IPS-11a (cell line): Measurements from ENCODE around the gene PHRF1.
"Not testable (repeated sequence)": the region's sequence is repeated elsewhere in the genome, so short reads cannot be mapped to it uniquely, and the experiment has no call there.

Experiments used
- H3K4me3 ChIP-seq: one replicate; pipeline ENCODE4 v1.5.1; 2013; ENCODE audit warnings: low read depth, low read length, control low read depth

Gene PHRF1

DNA sequence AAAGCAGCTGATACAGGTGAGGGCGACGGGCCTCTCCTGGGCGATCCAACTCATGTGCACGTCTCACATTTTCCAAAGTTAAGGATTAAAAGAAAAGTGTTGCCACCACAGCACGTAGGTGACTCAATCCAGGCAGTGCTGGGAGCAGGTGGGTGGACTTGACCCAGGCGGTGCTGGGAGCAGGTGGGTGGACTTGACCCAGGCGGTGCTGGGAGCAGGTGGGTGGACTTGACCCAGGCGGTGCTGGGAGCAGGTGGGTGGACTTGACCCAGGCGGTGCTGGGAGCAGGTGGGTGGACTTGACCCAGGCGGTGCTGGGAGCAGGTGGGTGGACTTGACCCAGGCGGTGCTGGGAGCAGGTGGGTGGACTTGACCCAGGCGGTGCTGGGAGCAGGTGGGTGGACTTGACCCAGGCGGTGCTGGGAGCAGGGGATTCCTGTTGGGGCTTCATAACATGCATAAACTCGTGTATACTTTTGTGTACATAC lies 71.4 kb downstream of the PHRF1 start:
- not testable (repeated sequence) for H3K4me3 ChIP-seq

DNA sequence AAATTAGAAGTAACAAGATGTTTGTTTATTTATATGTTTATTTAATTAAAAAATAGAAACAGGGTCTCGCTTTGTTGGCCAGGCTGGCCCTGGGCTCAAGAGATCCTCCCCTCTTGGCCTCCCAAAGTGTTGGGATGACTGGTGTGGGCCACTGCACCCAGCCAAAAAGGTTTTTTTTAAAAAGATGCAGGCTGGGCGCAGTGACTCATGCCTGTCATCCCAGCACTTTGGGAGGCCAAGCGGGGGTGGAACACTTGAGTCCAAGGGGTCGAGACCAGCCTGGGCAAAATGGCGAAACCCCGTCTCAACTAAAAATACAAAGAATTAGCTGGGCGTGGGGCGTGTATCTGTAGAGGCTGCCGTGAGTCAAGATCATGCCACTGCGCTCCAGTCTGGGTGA lies 74.2 kb downstream of the PHRF1 start:
- H3K4me3 ChIP-seq = no peak overlapping the region

DNA sequence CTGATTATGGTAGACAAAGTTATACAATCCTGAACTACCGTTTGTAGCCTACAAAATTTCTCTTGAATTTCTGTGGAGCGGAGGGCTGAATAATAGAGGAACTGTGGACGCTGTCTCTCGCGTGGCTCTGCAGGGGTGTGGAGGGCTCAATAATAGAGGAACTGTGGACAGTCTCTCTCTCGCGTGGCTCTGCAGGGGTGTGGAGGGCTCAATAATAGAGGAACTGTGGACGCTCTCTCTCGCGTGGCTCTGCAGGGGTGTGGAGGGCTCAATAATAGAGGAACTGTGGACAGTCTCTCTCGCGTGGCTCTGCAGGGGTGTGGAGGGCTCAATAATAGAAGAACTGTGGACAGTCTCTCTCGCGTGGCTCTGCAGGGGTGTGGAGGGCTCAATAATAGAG lies 76.9 kb downstream of the PHRF1 start:
- H3K4me3 ChIP-seq = not testable (repeated sequence)

DNA sequence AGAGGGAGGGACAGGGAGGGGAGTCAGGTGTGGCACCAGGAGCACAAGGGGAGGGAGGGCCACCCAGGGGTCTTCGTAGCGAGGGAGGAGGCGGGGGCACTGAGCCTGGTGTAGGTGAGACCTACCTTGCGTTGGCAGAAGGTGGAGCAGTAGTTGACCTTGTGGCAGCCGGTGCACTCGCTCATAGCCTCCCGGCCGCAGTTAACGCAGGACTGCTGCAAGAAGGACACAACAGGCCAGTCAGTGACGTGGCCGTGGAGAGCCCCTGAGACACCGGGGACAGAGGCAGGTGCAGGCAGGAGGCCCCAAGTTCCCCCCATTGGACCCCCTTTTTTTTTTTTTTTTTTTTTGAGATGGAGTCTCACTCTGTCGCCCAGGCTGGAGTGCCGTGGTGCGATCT lies 77.6 kb downstream of the PHRF1 start:
- no peak overlapping the region for H3K4me3 ChIP-seq

DNA sequence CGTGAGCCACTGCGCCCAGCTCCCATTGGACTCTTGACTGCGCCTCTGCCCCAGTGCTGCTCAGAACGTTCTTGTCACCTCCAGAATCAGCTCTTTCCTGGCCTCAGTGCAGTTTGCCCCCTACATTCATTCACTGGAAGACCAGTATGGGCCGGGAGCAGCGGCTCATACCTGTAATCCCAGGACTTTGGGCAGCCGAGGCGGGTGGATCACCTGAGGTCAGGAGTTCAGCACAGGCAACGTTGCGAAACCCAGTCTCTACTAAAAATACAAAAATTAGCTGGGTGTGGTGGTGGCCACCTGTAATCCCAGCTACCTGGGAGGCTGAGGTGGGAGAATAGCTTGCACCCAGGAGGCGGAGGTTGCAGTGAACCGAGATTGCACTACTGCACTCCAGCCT lies 78.2 kb downstream of the PHRF1 start:
- H3K4me3 ChIP-seq = not testable (repeated sequence)

DNA sequence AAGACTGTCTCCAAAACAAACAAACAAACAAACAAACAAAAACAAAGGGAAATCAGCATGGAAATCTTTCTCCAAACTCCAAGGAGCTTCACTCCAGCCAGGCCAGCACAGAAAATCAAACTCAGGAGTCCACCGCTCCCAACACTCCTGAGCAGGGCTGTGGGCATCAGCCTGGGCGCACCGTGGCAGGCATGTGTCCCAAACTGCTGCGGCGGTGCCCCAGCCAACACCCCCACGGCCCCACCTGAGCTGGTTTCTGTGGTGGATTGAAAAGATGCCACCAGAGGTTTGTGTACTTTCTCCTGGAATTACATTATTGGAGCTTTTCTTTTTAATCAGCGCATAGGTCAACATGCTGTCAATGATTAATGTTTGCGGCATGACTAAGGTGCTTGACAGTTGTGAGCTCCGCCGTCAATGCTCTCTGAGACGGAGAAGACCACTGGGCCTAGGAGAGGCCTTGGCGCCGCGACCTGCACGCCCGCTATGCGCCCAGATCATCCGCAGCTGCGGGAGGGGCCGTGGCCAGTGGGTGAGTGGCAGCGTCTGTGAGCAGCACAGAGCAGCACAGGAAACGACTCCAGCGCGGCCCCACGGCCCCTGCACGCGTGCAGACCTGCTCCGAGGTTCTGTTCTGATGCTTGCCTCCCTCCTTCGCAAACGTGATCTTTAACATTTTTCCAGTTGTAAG lies 78.9 kb downstream of the PHRF1 start:
- no peak overlapping the region for H3K4me3 ChIP-seq

GRCh38 chr11:656426-656825 lies 80.2 kb downstream of the PHRF1 start:
- H3K4me3 ChIP-seq = no peak overlapping the region

DNA sequence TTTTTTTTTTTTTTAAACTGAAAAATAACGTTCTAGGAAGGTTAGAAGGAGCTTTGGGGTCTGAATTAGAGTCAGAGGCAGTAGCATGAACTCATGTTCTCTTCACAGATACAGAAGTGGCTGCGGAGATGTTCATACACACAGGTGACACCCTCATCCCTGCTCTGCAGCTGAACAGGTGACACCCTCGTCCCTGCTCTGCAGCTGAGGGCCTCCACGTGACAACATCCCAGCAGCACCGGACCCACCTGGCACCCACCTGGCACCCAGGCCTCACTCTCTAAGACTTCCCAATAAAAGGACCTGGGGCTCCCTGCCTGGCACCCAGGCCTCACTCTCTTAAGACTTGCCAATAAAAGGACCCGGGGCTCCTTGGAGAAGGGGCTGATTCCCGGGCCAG lies 80.6 kb downstream of the PHRF1 start:
- no peak overlapping the region for H3K4me3 ChIP-seq

DNA sequence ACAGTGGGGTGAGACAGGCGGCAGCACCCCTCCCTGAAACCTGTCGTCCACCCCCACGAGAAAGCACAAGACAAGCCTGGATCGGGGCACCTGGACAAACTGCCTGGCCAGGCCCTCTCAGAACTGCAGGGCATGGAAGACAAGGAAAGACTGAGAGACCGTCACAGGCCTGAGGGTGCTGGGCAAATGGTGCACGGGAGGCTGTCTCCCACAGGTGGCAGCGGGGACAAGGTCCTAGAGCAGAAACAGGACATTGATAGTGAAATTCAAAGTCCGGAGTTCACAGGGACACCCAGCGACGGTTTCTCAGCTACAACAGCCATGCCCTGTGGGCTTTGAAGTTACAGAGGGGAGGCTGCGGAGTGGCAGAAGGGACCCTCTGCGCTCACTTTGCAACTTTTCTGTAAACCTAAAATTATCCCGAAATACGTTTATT lies 81.4 kb downstream of the PHRF1 start:
- no peak overlapping the region for H3K4me3 ChIP-seq

- no peak overlapping the region for H3K4me3 ChIP-seq
These were observed 83.3 kb downstream of the PHRF1 start for GRCh38 chr11:659532-660085.

- no peak overlapping the region for H3K4me3 ChIP-seq
These were observed 84.0 kb downstream of the PHRF1 start for GRCh38 chr11:660281-660680.

GRCh38 chr11:660681-661444 lies 84.6 kb downstream of the PHRF1 start:
- H3K4me3 ChIP-seq = no peak overlapping the region
